Endothelial cell (in vitro differentiated cells): ENCODE measurements around the gene GNAQ. TPM values are rescaled to one million over a fixed set of nuclear protein-coding genes. Genes with fewer than 3 reads are reported as not detected.
A peak's percentile ranks its signal among the peaks of the same experiment; 100 is the strongest.

Experiments used
- DNase-seq: peaks from one replicate; pipeline ENCODE4 v3.0.0; 2021; ENCODE audit warnings: low spot score
- H3K27ac Mint-ChIP-seq: one replicate; pipeline ENCODE4 v1.8.0; 2021; ENCODE audit warnings: mixed read lengths, inconsistent platforms; ENCODE audit not compliant: unreplicated experiment
- H3K27me3 Mint-ChIP-seq: one replicate; pipeline ENCODE4 v1.8.0; 2021; ENCODE audit warnings: mild to moderate bottlenecking, moderate library complexity, mixed read lengths, inconsistent platforms; ENCODE audit not compliant: unreplicated experiment
- H3K36me3 Mint-ChIP-seq: one replicate; pipeline ENCODE4 v1.8.0; 2021; ENCODE audit warnings: mild to moderate bottlenecking, low read depth, mixed read lengths, inconsistent platforms; ENCODE audit not compliant: unreplicated experiment
- H3K4me1 Mint-ChIP-seq: one replicate; pipeline ENCODE4 v1.8.0; 2021; ENCODE audit warnings: mild to moderate bottlenecking, mixed read lengths, inconsistent platforms; ENCODE audit not compliant: unreplicated experiment
- H3K4me3 Mint-ChIP-seq: one replicate; pipeline ENCODE4 v1.8.0; 2021; ENCODE audit warnings: mild to moderate bottlenecking, mixed read lengths, inconsistent platforms; ENCODE audit not compliant: unreplicated experiment
- H3K9me3 Mint-ChIP-seq: one replicate; pipeline ENCODE4 v1.8.0; 2021; ENCODE audit warnings: mixed read lengths, inconsistent platforms; ENCODE audit not compliant: unreplicated experiment
- total RNA-seq: library from RNA; stranded (reverse); fragmentation: NEBNext Ultra II Directional; extraction: Animal tissue kit (Norgen Biotek cat#: 25700); gene quantifications from one replicate; pipeline ENCODE4 v1.2.1, GENCODE V29; 2021; ENCODE audit not compliant: unreplicated experiment
- TF ChIP-seq, protein P1 (sequence below): fragments of 200-600 bp; sonication (generic); IDR thresholded peaks from one replicate; pipeline ENCODE4 v1.5.0; 2021; ENCODE audit warnings: antibody characterized with exemption; ENCODE audit not compliant: unreplicated experiment

Gene GNAQ
- total RNA-seq, 1 donor from 2014 or later, result 94.6 TPM

DNA sequence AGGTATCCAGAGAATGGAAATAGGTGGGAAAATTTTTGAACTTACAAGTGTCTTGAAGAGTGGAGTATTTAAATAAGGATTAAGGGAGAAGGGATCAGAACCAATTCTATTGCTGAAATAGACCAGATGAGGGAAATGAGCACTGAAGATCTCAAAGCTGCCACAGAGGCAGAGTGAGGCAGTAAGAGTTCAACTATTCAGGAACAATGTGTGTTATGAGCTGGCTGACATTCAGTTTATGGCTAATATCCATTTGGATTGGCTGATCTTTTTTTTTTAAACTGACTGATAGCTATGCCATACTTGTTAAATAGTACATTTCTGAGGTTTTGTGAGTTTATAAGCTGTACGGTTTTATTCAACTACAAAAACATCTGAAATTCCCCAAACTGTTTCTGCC lies 288.2 kb downstream of the GNAQ start:
- Mint-ChIP-seq H3K36me3 (peaks cover 7% of the 10 kb centered on the region), H3K27ac (no peak overlapping the region), H3K4me3 (no peak overlapping the region), H3K27me3 (no peaks in the 10 kb centered on the region), H3K4me1 (peaks cover 22% of the 10 kb centered on the region), H3K9me3 (no peaks in the 10 kb centered on the region)
- DNase-seq, result no peak
- TF ChIP-seq, protein P1, sequence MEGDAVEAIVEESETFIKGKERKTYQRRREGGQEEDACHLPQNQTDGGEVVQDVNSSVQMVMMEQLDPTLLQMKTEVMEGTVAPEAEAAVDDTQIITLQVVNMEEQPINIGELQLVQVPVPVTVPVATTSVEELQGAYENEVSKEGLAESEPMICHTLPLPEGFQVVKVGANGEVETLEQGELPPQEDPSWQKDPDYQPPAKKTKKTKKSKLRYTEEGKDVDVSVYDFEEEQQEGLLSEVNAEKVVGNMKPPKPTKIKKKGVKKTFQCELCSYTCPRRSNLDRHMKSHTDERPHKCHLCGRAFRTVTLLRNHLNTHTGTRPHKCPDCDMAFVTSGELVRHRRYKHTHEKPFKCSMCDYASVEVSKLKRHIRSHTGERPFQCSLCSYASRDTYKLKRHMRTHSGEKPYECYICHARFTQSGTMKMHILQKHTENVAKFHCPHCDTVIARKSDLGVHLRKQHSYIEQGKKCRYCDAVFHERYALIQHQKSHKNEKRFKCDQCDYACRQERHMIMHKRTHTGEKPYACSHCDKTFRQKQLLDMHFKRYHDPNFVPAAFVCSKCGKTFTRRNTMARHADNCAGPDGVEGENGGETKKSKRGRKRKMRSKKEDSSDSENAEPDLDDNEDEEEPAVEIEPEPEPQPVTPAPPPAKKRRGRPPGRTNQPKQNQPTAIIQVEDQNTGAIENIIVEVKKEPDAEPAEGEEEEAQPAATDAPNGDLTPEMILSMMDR, result no peak

DNA sequence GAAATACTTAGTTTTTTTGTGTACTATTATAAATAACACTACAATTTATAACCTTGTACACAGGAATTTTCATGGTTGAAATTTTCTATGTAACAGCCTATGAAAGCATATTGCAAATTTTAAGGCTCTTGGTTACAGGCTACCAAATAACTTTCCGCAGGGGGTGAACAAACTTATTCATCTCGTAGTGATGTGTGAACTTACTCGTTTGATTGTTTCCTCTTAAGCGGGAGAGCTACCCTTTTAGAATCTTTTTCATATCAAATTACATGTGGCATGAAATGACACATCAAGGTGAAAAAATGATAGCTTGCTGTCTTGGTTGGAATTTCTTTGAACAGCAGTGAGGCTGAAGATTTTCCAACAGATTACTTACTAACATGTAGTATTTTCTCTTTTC lies 292.7 kb downstream of the GNAQ start:
- Mint-ChIP-seq H3K36me3 (peaks cover 5% of the 10 kb centered on the region), H3K27ac (no peak overlapping the region), H3K4me3 (no peak overlapping the region), H3K4me1 (peaks cover 19% of the 10 kb centered on the region), H3K27me3 (peaks cover 3% of the 10 kb centered on the region), H3K9me3 (no peaks in the 10 kb centered on the region)
- DNase-seq, result no peak
- TF ChIP-seq, protein P1, result no peak

DNA sequence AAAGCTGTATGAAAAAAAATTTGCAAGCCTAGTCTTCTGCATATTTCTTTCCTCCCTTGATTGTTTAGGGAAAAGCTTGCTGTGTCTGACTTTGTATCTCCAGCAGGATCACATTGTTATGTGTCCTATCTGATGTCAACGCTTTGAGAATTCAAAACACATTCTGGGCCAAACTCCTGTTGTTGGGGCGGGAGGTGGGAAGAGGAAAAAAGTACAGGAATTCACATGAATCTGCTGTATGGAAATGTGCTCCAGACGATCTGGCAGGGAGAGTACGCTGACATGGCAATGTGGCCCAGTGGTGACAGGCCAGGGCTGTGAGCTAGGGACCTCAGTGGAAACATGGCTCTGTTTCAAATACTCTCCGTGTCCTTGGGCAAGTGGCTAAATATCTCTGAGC lies 296.1 kb downstream of the GNAQ start:
- Mint-ChIP-seq H3K4me1 (peaks cover 15% of the 10 kb centered on the region), H3K9me3 (no peaks in the 10 kb centered on the region), H3K36me3 (peaks cover 14% of the 10 kb centered on the region), H3K4me3 (no peak overlapping the region), H3K27ac (peak overlapping the region; percentile 17), H3K27me3 (peaks cover 4% of the 10 kb centered on the region)
- no peak for DNase-seq
- TF ChIP-seq, protein P1, result no peak

DNA sequence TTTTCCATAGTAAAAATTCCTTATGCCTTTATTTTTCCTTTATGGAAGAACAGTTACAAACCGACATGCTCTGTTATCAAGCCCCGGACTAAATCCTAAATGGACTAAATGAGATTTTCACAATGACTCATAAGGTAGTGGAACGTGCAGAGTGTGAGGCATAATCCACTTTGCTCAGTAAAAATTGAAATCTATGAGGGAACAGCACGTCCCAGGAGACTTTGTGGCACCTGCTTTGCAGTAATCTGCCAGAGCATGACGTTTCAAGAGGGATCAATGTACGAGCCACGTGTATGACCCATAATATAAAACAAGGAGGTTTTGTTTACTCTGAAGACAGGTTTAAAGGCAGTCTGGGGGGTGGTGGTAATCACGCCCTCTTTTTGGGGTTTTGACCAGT lies 299.7 kb downstream of the GNAQ start:
- peaks cover 4% of the 10 kb centered on the region for H3K27me3 Mint-ChIP-seq

DNA sequence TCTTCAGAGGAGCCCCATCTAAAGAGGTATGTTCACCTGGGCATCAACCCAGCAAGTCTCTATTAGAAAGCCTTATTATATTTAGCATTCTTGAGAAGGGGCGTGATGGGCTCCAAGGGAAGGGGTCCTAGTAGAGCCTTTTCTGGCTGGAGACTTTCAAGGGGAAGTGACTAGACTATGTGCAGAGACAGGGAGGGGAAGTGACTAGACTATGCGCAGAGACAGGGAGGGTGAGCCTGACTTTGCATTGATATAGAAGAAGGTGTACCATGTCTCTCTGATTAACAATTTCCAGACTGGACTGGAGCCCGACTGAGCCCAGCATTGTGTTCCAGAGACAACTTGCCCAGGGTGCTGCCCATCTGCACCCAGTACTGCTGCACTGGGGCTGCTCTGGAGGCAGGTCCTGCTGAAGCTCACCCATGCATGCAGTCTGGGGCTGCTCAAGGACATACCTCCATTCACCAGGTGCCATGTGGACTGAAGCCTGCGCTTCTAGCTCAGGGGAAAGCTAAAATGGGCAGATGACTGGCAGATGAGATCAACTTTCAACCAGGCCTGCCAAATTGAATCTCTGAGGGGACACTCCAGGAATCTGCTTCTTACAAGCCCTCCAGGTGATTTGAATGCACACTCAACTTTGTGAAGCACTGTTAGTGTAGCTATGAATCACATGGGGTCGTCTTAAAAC lies 300.5 kb downstream of the GNAQ start:
- H3K9me3 Mint-ChIP-seq, result no peaks in the 10 kb centered on the region
- TF ChIP-seq, protein P1, result no peak
- H3K27ac Mint-ChIP-seq, result no peak overlapping the region
- DNase-seq, result no peak
- H3K36me3 Mint-ChIP-seq, result peaks cover 28% of the 10 kb centered on the region
- H3K4me1 Mint-ChIP-seq, result peaks cover 18% of the 10 kb centered on the region
- peaks cover 4% of the 10 kb centered on the region for H3K27me3 Mint-ChIP-seq
- no peak overlapping the region for H3K4me3 Mint-ChIP-seq

More for the DNA sequence above, 299.7 kb downstream of the GNAQ start:
- Mint-ChIP-seq H3K4me3 (no peak overlapping the region), H3K27ac (no peak overlapping the region), H3K36me3 (peaks cover 27% of the 10 kb centered on the region), H3K9me3 (no peaks in the 10 kb centered on the region), H3K4me1 (peaks cover 13% of the 10 kb centered on the region)
- TF ChIP-seq, protein P1, result no peak
- no peak for DNase-seq
